Heart left ventricle (tissue), 16 donors: ENCODE measurements around the gene ARL15. TPM values are rescaled to one million over a fixed set of nuclear protein-coding genes. Genes with fewer than 3 reads are reported as not detected.

Experiments used
- ATAC-seq, 4 donors: fragments of 200-7000 bp; cut with Tn5 transposase; one replicate each; pipeline ENCODE4 v1.9.1; 2020 to 2022; ENCODE audit warnings: moderate library complexity in 4 of 4, mild to moderate bottlenecking in 3 of 4, moderate number of reproducible peaks in 1 of 4
- DNase-seq, 5 donors: peaks; one replicate each; pipeline ENCODE4 v3.0.0-alpha.2; 2020
- H3K27ac ChIP-seq, 12 donors: fragments of 200-600 bp; sonication (generic) in 4 of 12; one replicate each; pipeline versions ENCODE4 v1.5.0 to v1.8.0; 2016 to 2022; ENCODE audit warnings: mild to moderate bottlenecking in 2 of 12
- H3K27me3 ChIP-seq, 9 donors: fragments of 200-600 bp; sonication (generic) in 2 of 9; one replicate each; pipeline versions ENCODE4 v1.5.1 to v1.8.0; 2016 to 2022; ENCODE audit warnings: mild to moderate bottlenecking in 3 of 9
- H3K36me3 ChIP-seq, 9 donors: fragments of 200-600 bp; sonication (generic) in 2 of 9; one replicate each; pipeline versions ENCODE4 v1.5.0 to v1.8.0; 2018 to 2022; ENCODE audit warnings: mild to moderate bottlenecking in 2 of 9
- H3K4me1 ChIP-seq, 12 donors: fragments of 200-600 bp; sonication (generic) in 4 of 12; one replicate each; pipeline versions ENCODE4 v1.5.0 to v1.8.0; 2016 to 2022; ENCODE audit warnings: mild to moderate bottlenecking in 3 of 12
- H3K4me3 ChIP-seq, 12 donors: fragments of 200-600 bp; sonication (generic) in 4 of 12; one replicate each; pipeline versions ENCODE4 v1.5.0 to v1.8.0; 2017 to 2022; ENCODE audit warnings: mild to moderate bottlenecking in 9 of 12, moderate library complexity in 4 of 12
- H3K9me3 ChIP-seq, 12 donors: fragments of 200-600 bp; sonication (generic) in 4 of 12; one replicate each; pipeline versions ENCODE4 v1.5.0 to v1.8.0; 2016 to 2022; ENCODE audit warnings: mild to moderate bottlenecking in 1 of 12
- POLR2A ChIP-seq, 2 donors: fragments of 450-650 bp; IDR thresholded peaks; one replicate each; pipeline ENCODE4 v1.6.1; 2017; ENCODE audit warnings: antibody characterized with exemption in 2 of 2, mild to moderate bottlenecking in 2 of 2, moderate library complexity in 2 of 2
- WGBS, 4 donors: extraction: QIAGEN DNeasy Blood & Tissue Kit in 2 of 4; methylation state at CpG; one replicate each; pipeline versions ENCODE4 v1.1.5 to v1.1.7; 2013 to 2018; 5-methylcytosine and 5-hydroxymethylcytosine counted together
- intact Hi-C, 10 donors: fragments of 100-400 bp; cut with DNase I; formaldehyde crosslinking; loops; one replicate each; pipeline versions ENCODE4 v1.11.1 to v1.14.2; 2022
- polyA plus RNA-seq, 2 donors: library from polyadenylated mRNA; stranded (reverse); fragments of 200-250 nt; gene quantifications; one replicate each; pipeline ENCODE4 v1.2.3, GENCODE V29; 2013
- total RNA-seq, 9 donors: library from RNA; depleted of rRNA in 2 of 9; stranded (reverse); fragments of >200 nt in 2 of 9; fragmentation: NEBNext Ultra II Directional in 3 of 9; extraction: Animal tissue kit (Norgen Biotek cat#: 25700) in 3 of 9; gene quantifications; one replicate each; pipeline versions ENCODE4 v1.1.0 to v1.2.4, GENCODE V29; 2016 to 2023
- TF ChIP-seq, protein P1 (sequence below), 12 donors: fragments of 200-600 bp; sonication (generic) in 4 of 12; IDR thresholded peaks; one replicate each; pipeline versions ENCODE4 v1.5.0 to v1.8.0; 2018 to 2022; ENCODE audit warnings: antibody characterized with exemption in 12 of 12, mild to moderate bottlenecking in 5 of 12
- donor health status: ischemic (EF 13 %, LVEDD 7.1; RV severe dilation, severe dysfunction).
- donor health status: healthy with polysubstance abuse.
- donor health status: DM: no; HTN: yes; CAD: no.
- donor health status: DM: no; HTN: no; CAD: no.
- donor health status: ischemic (EF 25% LVEDD 6.9; RV normal size, moderate dysfunction).
- donor health status: ischemic (EF 25% LVEDD 5.7; RV mildly dilated, moderate dysfunction).
- donor health status: healthy.
- donor health status: DM: yes; HTN: yes; CAD: no.
- donor health status: ischemic (EF 35%, LVEDD 5.7; RV mildly dilated, moderate dysfunction).
- donor health status: nonischemic (EF 11% LVEDD 7.7; RV severe dilation, severe dysfunction).
- donor health status: DM: yes; HTN: yes; CAD: no.
- donor health status: PGD.
- donor health status: ischemic (EF 29% LVEDD 5.4; RV normal size, mild dysfunction).
- donor health status: nonischemic (EF 23%, LVEDD 6.1; RV moderate dilation, normal function).

Gene ARL15
- total and polyA plus RNA-seq, 11 donors: 7.1 to 35.0 (median 23.2) TPM

GRCh38 chr5:54146390-54146789 lies 164.0 kb downstream of the ARL15 start:
- WGBS, 4 donors: 39 to 49% (median 46%) methylated on average over 3 of the region's 3 CpGs
- H3K27me3 ChIP-seq: no peaks in the 10 kb centered on the region
- no peak for DNase-seq
- peak; percentile 19 to 66 (median 26) for ATAC-seq
- no peaks in the 10 kb centered on the region for H3K9me3 ChIP-seq
- H3K4me3 ChIP-seq: no peak overlapping the region
- H3K27ac ChIP-seq: peak overlapping the region in 7 of 12 donors; percentile 1 to 30 (median 14)
- H3K4me1 ChIP-seq: peaks cover 0 to 43% (median 28%) of the 10 kb centered on the region in 12 donors
- no peaks in the 10 kb centered on the region for H3K36me3 ChIP-seq
- TF ChIP-seq, protein P1, sequence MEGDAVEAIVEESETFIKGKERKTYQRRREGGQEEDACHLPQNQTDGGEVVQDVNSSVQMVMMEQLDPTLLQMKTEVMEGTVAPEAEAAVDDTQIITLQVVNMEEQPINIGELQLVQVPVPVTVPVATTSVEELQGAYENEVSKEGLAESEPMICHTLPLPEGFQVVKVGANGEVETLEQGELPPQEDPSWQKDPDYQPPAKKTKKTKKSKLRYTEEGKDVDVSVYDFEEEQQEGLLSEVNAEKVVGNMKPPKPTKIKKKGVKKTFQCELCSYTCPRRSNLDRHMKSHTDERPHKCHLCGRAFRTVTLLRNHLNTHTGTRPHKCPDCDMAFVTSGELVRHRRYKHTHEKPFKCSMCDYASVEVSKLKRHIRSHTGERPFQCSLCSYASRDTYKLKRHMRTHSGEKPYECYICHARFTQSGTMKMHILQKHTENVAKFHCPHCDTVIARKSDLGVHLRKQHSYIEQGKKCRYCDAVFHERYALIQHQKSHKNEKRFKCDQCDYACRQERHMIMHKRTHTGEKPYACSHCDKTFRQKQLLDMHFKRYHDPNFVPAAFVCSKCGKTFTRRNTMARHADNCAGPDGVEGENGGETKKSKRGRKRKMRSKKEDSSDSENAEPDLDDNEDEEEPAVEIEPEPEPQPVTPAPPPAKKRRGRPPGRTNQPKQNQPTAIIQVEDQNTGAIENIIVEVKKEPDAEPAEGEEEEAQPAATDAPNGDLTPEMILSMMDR (IDR thresholded peaks at IDR 0.05): no peak
- no peak for TF ChIP-seq POLR2A (IDR thresholded peaks at IDR 0.05)
- intact Hi-C loops: no loop called here

- Histone ChIP-seq H3K27ac (no peak overlapping the region), H3K36me3 (no peaks in the 10 kb centered on the region), H3K4me1 (peaks cover 0 to 16% (median under 1%) of the 10 kb centered on the region in 12 donors), H3K27me3 (no peaks in the 10 kb centered on the region), H3K4me3 (no peak overlapping the region), H3K9me3 (no peaks in the 10 kb centered on the region)
- intact Hi-C loops: no loop called here
- DNase-seq (no peak), ATAC-seq (no peak)
- 76 to 83% (median 81%) methylated on average over 2 of the region's 2 CpGs for WGBS, 4 donors
- TF ChIP-seq, protein P1 (IDR thresholded peaks at IDR 0.05): no peak
- TF ChIP-seq POLR2A (IDR thresholded peaks at IDR 0.05): no peak
Measured at GRCh38 chr5:54140247-54140840, 170.0 kb downstream of the ARL15 start.

DNA sequence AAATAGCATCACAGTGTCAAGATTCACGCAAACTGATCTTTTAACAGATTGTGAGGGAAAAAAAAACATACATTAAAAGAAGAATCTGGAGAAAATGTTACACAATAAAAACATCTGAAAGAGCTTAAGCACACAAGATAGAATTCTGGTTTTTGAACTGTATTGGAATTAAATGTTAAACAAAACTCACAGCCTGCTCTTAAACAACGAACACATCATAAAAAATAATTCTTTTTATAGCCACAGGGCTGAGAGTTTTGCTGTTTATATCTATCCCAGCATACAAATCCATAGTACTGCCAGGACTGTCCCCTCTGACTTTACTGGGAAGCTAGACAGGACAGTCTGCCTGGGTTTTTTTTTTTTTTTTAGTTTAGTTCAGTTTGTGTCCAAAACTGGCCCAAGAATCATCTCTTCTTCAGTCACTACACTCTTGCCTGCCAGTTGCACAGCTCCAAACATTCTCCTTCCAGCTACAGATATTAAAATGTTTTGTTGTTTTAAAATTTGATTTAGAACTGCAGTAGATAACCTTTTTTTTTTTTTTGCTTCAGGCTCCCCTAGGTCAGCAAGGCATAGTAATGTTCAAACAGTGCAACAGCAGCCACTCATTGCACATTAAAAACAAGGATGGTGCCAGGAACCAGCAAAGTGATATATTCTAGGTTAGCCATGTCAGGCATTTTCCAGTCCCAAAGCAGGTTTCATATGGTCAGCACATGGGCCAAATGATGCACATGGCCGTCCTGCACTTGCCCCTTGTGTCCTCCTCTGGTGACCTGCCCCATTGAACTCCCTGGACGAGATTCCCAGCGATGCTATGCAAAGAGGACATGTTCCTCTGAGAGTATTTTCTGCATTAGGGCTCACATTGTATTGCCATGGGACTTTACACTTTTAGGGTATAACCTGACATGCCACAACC lies 173.6 kb downstream of the ARL15 start:
- H3K27ac ChIP-seq: no peak overlapping the region

More for the DNA sequence above, 173.6 kb downstream of the ARL15 start:
- Histone ChIP-seq H3K36me3 (no peaks in the 10 kb centered on the region), H3K27me3 (no peaks in the 10 kb centered on the region), H3K4me1 (peaks cover 0 to 20% (median 0%) of the 10 kb centered on the region in 12 donors), H3K4me3 (no peak overlapping the region), H3K9me3 (no peaks in the 10 kb centered on the region)
- ATAC-seq (peak in 1 of 4 donors; percentile 37), DNase-seq (no peak)
- no peak for TF ChIP-seq POLR2A (IDR thresholded peaks at IDR 0.05)
- TF ChIP-seq, protein P1 (IDR thresholded peaks at IDR 0.05): no peak
- intact Hi-C loops: no loop called here
- 68 to 82% (median 75%) methylated on average over 3 to 5 of the region's 5 CpGs for WGBS, 4 donors
